AG09309 (cell line): ENCODE measurements around the gene RFK.

Experiments
- DNase-seq: peaks from one replicate; pipeline ENCODE4 v3.0.0-alpha.2; 2010; ENCODE audit warnings: low read depth
- H3K4me3 ChIP-seq: 2 replicates; pipeline ENCODE4 v1.5.1; 2011; ENCODE audit warnings: mild to moderate bottlenecking, low read depth, low read length, moderate library complexity; ENCODE audit not compliant: control insufficient read depth
- TF ChIP-seq, protein P1 (sequence below): IDR thresholded peaks from 2 replicates; pipeline ENCODE4 v1.5.1; 2011; ENCODE audit warnings: mild to moderate bottlenecking, low read depth, low read length, inconsistent platforms; ENCODE audit not compliant: insufficient read depth, control insufficient read depth; ENCODE audit errors: missing control alignments

Gene RFK

DNA sequence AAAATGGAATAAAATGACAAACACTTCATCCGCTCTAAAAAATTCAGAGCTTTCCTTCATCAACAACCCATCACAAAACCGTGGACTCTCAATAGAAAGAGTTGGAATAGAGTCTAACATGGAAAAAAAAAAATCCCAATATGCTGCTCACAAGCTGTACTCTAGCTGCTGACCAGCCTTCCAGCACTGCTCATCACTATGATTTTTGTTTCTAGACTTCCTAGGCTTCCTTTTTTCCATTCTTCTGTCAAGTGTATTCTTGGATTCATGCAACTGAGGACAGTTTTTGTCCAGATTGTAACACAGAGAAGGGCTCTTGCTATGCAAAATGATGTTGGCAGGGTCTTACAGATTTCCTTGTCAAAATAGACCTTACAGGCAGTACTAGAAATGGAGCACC, 34.5 kb downstream of the RFK start:
- DNase-seq = no peak
- H3K4me3 ChIP-seq = no peak overlapping the region
- TF ChIP-seq, protein P1, sequence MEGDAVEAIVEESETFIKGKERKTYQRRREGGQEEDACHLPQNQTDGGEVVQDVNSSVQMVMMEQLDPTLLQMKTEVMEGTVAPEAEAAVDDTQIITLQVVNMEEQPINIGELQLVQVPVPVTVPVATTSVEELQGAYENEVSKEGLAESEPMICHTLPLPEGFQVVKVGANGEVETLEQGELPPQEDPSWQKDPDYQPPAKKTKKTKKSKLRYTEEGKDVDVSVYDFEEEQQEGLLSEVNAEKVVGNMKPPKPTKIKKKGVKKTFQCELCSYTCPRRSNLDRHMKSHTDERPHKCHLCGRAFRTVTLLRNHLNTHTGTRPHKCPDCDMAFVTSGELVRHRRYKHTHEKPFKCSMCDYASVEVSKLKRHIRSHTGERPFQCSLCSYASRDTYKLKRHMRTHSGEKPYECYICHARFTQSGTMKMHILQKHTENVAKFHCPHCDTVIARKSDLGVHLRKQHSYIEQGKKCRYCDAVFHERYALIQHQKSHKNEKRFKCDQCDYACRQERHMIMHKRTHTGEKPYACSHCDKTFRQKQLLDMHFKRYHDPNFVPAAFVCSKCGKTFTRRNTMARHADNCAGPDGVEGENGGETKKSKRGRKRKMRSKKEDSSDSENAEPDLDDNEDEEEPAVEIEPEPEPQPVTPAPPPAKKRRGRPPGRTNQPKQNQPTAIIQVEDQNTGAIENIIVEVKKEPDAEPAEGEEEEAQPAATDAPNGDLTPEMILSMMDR = no peak

DNA sequence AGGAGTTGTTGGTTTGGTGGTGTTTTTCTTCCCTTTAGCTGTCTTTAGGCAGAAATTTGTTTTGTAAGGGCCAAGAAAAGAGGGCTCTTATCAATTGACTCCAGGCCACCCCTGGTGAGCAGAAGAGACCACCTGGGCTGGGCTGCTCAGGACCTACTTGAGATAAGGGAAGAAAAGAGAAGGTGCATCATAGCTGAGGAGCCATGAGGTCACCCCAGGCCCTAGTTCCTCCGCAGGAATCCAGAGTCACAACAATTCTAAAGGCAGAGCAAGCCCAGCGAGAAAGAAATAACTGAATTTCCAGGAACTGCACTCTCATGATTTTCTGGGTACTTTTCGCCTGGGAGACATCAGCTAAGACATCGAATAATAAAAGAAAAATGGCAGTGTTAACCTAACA, 34.9 kb downstream of the RFK start:
- TF ChIP-seq, protein P1 = no peak
- DNase-seq = no peak
- H3K4me3 ChIP-seq = no peak overlapping the region

DNA sequence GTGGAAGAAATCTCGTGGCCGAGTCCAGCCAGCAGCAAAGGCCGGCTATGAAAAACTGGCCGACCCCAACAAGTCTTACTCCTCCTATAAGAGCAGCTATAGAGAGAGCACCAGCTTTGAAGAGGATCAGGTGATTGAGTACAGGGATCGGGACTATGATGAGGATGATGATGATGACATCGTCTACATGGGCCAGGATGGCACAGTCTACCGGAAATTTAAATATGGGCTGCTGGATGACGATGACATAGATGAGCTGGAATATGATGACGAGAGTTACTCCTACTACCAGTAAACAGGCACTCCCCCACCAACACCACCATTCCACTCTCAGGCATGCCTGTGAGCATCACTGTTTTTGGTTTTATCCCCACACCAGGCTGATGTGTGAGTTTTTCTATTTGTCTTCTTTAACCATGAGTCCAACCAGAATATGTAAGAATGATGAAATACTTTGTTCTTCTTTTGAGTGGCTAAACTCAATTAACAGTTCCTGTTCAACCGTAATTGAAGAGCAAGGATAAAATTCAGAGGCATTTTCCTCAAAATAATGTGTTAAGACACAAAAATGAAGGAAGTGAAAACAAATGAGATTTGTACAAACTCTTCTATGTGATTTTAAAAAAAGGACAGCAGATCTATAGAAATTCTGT, 35.5 kb downstream of the RFK start:
- no peak for DNase-seq
- no peak overlapping the region for H3K4me3 ChIP-seq
- TF ChIP-seq, protein P1 = no peak

DNA sequence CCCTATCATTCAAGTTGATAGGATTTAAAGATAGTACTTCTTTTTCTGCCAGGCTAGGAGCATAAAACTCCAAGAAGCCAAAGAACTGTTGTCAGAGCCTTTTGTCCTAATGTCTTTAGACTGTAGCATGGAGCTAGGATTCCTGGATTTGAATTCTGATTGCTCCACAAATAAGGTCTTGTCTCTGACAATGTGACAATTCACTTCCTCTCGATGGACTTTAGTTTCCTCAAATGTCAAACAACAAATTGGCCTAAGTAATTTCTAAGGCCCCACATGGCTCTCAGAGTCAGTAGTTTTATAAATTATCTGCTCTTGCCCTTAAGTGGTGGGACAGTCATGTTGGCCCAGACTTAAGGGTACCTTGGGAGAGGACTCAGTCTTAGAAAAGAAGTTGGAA, 36.7 kb downstream of the RFK start:
- TF ChIP-seq, protein P1 = no peak
- DNase-seq = no peak
- no peak overlapping the region for H3K4me3 ChIP-seq

DNA sequence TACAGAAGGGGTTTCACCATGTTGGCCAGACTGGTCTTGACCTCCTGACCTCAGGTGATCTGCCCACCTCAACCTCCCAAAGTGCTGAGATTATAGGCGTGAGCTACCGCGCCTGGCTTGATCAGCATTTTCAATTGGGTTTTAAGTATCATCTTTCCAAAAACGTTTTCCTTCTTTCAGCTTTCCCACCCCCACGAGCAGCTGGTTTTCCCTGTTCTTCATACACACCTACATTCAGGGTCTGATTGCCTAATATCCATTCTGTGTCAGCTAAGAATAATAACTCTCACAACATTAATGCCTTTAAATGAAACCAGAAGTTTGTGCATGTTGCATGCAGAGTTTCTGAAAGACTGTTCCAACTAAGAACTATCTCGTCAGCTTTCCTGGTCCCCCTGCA, 38.3 kb downstream of the RFK start:
- TF ChIP-seq, protein P1 = no peak
- no peak overlapping the region for H3K4me3 ChIP-seq
- DNase-seq = no peak

DNA sequence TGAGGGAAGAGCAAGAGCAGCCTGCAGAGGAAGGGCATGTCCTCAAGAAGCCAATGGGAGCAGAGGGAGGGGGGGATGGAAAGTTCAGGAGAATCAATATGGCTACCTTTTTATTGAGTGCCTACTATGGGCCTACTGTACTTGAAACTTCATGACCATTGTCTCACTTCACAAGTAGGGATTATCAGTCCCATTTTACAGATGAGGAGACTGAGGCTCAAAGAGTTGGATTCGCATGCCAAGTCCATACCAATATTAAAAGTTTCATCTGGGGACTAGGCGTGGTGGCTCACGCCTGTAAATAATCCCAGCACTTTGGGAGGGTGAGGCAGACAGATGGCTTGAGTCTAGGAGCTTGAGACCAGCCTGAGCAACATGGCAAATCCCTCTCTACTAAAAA, 40.0 kb downstream of the RFK start:
- no peak for DNase-seq
- TF ChIP-seq, protein P1 = no peak
- no peak overlapping the region for H3K4me3 ChIP-seq

DNA sequence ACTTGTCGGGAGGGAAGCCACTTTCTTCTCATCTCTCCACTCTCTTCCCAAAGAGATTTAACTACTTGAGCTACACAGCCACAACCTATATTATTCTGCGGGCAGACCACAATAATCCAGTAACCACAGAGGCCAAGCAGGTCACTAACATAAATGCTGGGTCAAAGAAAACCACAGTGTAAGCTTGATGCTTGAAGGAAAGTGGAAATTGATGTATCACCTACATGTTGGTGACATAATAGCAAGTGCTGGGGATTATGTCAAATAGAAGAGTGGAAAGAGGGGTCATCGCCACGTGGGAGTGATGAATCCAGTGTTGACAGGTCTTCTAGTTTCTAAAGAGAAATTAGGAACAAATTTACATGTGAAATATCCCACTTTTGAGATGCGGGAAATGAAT, 40.9 kb downstream of the RFK start:
- TF ChIP-seq, protein P1 = no peak
- no peak for DNase-seq
- no peak overlapping the region for H3K4me3 ChIP-seq
